8988T (cell line): Measurements from ENCODE around the gene ROBO4.

Experiments used
- DNase-seq: peaks from one replicate; pipeline ENCODE4 v3.0.0; 2011

ROBO4 gene

GRCh38 chr11:124869856-124870387, 27.7 kb downstream of the ROBO4 start:
- DNase-seq, result no peak

DNA sequence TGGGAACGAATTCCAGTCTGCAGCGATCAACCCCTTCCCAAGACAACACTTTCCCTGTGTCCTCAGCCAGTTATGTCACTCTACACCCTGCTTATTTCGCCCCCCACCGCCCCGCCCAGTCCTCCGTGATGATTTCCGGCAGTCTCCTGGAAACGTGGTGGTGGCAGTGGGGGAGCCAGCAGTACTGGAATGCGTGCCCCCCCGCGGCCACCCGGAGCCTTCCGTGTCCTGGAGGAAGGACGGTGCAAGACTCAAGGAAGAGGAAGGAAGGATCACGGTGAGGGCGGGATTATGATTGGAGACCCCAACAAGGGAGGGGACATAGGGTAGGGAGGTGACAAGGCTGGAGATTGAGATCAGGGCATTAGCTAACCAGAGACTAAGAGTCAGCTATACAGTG, 28.3 kb downstream of the ROBO4 start:
- no peak for DNase-seq

DNA sequence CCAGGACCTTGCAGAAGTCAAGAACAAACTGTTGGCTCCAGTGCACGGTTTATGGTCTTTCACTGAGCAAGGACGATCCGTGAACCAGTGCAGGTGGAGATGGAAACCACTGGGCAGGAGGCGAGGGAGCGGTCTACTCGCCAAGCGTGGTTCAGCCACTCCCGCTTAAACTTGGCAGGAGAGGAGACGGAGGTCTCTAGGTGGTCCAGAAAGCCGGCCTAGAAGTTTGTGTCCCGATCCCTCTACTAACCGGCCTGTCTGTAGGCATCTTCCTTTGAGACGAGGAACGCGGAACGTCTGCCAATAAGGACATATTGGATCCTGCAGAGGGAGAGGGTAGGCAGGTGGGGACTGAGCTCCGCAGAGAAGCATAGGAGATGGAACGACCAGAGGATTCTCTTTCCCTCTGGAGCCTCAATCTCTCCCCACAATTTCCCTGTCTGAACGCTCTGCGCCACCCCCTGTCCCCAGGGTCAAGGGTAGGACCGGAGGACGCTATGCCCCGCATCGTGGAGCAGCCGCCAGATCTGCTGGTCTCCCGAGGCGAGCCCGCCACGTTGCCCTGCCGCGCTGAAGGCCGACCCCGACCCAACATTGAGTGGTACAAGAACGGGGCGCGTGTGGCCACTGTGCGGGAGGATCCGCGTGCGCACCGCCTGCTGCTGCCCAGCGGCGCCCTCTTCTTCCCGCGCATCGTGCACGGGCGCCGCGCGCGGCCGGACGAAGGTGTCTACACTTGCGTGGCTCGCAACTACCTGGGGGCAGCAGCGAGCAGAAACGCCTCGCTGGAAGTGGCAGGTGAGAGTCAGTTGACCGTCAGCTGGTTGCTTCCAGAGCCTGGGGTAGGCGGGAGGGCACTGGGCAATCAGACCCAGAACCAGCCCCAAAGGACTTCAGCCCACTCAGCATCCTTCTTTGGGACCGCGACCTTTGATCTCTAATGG, 29.1 kb downstream of the ROBO4 start:
- DNase-seq, result no peak

- peak; percentile 98 for DNase-seq
Measured at GRCh38 chr11:124867700-124868099, 30.0 kb downstream of the ROBO4 start.

DNA sequence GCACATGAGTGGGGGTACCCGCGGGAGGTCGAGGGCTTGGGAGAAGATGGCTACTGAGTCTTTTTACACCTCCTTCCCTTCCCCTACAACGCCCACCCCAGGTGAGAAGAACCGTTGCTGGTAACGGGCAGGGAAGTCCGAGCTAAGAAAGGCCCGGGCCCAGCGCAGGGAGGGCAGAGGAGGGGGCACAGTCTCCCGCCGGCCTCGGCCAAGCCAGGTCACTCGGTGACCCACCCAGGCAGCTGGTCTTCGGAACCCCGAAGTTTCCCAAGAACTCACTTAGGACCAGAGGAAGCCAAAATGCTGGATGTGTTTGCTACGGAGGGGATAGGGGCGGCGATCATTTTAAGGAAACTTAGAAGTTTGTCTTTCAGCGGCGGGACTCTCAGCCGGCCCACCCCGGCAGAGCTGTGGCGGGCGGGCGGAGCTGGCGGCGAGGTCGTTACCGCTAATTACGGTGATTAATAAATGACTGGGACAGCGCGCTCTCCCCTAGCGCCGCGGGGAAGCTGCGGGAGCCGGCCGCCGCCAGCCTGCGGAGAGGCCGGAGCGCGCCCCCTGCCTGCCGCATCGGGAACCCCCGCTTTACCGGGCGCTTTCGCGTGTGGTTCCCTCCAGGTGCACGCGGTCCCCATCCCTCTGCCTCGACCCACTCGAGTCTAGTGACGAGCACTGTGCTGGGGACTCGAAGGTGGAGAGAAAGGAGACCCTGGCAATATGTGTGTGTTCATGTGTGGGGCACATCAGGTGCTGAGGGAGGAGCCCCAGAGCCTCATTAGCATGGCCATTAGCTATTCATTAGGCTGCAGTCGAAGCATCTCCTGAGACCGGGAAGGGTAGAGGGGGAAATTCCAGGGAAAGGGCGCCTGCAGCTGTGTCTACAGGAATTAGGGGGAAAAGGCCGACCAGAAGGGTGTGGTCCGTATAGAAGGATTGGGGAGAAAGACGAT, 31.5 kb downstream of the ROBO4 start:
- DNase-seq, result no peak

- peak; percentile 55 for DNase-seq
Measured at GRCh38 chr11:124865181-124865901, 32.3 kb downstream of the ROBO4 start, which contains the start of gene ROBO3. ROBO3 (plus strand) TSS chr11:124865432; CDS start chr11:124865578, 146 bp downstream.

GRCh38 chr11:124864892-124865180, 32.8 kb downstream of the ROBO4 start:
- DNase-seq, result no peak

GRCh38 chr11:124864176-124864891, 33.3 kb downstream of the ROBO4 start:
- DNase-seq, result peak; percentile 44

DNA sequence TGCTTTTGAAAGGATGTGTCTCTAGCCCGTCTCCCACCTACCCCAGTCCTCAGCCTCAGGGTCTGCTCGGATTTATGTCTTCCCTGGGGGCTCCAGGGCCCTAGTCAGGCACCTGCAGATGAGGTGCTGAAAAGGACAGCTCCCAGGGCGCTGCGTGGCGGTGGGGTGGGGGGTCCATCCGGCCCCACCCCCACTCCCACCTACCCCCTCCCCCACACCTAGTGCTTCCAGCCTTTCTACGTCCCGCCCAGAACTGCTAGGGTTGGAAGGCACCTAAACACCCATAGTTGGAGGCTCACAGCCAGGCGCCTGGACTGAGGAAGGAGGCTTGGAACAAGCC, 33.9 kb downstream of the ROBO4 start:
- peak; percentile 47 for DNase-seq

- DNase-seq, result peak; percentile 43
Measured at GRCh38 chr11:124863137-124863825, 34.4 kb downstream of the ROBO4 start.

DNA sequence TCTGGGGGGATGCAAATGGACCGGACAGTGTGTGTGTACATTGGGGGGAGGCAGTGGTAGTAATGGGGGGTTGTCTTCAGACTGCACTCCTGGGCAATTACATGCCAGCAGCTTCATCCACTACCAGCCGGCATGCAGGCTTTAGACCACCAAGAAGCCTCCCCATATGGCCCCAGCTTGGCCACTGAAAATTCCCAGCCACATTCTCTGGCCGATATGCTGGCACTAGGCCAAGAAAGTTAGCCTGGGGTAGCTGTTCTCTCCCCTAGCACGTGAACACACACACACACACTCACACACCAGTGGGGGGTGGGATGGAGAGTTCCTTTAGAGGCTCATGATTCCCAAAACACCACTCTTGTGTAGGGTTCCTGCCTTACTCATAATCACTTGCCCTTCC, 36.0 kb downstream of the ROBO4 start:
- no peak for DNase-seq

GRCh38 chr11:124859171-124859570, 38.5 kb downstream of the ROBO4 start:
- no peak for DNase-seq

- DNase-seq, result no peak
Measured at GRCh38 chr11:124846070-124846673, 51.5 kb downstream of the ROBO4 start.

DNA sequence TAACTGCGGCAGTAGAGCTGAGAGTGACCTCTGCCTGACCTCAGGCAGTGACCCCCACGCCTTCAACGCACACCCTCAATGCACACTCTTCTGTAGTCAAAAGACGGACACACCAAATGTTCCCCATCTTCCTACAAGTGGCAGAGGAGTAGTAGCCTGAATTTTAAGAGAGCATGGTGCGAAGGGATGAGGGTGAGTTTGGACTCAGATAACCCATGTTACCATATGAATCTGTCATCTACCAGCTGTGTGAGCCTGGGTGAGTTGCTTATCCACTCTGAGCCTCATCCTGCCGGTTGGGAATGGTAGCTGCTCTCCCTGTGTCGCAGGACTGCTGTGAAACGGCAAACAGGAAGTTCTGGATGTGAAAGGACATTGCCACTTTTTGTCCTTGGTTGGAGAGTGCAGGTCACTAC, 53.0 kb downstream of the ROBO4 start:
- no peak for DNase-seq

- no peak for DNase-seq
Measured at GRCh38 chr11:124843616-124843910, 54.1 kb downstream of the ROBO4 start.

DNA sequence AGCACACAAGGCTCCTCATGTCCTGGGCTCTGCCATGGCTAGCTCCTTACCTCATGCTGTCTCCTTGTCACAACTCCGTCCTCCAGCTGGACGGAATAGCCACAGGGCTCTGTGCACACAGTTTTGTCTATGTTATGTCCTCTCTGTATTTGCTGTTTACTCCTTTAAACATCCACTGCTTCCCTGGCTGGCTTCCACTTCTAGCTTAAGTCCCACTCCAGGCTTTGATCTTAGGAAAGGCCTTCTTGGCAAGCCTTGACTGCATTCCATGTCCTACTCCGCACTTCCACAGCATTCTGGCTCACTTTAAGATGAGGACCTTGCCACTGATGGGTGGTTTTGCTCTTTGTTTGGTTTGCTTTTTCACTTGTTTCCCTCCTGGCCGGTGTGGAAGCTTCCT, 55.4 kb downstream of the ROBO4 start:
- DNase-seq, result no peak

DNA sequence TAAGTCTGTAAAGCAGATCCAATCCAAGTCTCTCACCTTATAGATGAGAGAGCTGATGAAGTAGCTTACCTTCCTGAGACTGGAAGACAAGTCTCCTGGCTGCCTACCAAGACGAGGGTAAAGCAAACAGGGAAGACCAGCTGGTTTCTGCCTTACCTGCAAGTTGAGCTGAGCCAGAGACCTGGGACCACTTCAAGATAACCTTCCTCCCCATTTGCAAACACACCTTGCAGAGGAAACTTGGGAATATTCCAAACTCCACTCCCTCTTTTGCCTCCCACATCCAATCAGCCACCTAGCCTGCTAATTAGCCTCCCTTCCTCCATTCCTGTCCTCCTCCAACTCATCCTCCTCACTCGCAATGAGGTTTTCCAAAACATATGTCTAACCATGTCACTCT, 55.8 kb downstream of the ROBO4 start:
- no peak for DNase-seq

GRCh38 chr11:124841201-124841600, 56.5 kb downstream of the ROBO4 start:
- no peak for DNase-seq

GRCh38 chr11:124840666-124841065, 57.0 kb downstream of the ROBO4 start:
- no peak for DNase-seq

DNA sequence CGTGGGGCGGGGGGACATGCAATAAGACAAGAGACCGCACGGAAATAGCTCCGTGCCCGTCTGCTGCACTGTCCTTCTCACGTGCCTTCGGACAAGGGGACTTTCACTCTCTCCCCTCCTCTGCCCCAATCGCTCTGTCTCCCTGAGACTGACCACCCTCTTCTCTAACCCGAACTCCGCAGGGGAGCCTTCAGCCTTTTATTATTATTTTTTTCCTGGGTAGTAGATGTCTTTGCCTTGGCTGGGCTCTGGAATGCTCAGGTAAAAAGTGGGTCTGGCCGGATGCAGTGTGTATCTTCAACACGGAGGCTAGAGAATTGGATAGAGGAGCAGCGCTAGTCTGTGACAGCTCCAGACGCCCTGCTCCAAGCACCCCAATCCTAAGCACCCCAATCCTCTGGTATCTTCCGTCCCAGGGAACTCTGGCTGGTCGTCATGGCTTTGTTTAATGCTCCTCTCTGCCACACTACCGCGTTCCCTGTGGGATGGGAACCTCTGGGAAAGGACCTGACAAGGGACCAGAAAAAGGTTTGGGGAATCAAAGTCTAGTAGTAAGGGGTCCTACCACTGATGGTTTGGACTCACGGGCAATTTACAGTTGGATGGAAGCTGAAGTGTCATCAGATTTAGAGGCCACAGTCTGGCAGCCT, 57.6 kb downstream of the ROBO4 start:
- no peak for DNase-seq
